ENCODE data around the gene COL28A1.

The COL28A1 gene

GRCh38 chr7:7351832-7352231 is 183.8 kb downstream of the COL28A1 start:
- no peak for DNase-seq (ENCODE audit: low read depth)
- no peak for TF ChIP-seq CTCF (conservative IDR thresholded peaks at IDR 0.05; ENCODE audit: low read length)
- no peak overlapping the region for H3K4me3 ChIP-seq (ENCODE audit: low read length)

- TF ChIP-seq CTCF (conservative IDR thresholded peaks at IDR 0.05; ENCODE audit: low read length), result no peak
- H3K4me3 ChIP-seq (ENCODE audit: low read length), result no peak overlapping the region
- DNase-seq (ENCODE audit: low read depth), result no peak
Observed at GRCh38 chr7:7351156-7351555, 184.5 kb downstream of the COL28A1 start.

GRCh38 chr7:7349156-7349555 is 186.5 kb downstream of the COL28A1 start:
- no peak for DNase-seq (ENCODE audit: low read depth)
- H3K4me3 ChIP-seq (ENCODE audit: low read length), result no peak overlapping the region
- no peak for TF ChIP-seq CTCF (conservative IDR thresholded peaks at IDR 0.05; ENCODE audit: low read length)

- no peak for TF ChIP-seq CTCF (conservative IDR thresholded peaks at IDR 0.05; ENCODE audit: low read length)
- H3K4me3 ChIP-seq (ENCODE audit: low read length), result no peak overlapping the region
- no peak for DNase-seq (ENCODE audit: low read depth)
Observed at GRCh38 chr7:7347045-7347444, 188.6 kb downstream of the COL28A1 start.

GRCh38 chr7:7344583-7344982 is 191.1 kb downstream of the COL28A1 start:
- no peak for TF ChIP-seq CTCF (conservative IDR thresholded peaks at IDR 0.05; ENCODE audit: low read length)
- DNase-seq (ENCODE audit: low read depth), result no peak
- H3K4me3 ChIP-seq (ENCODE audit: low read length), result no peak overlapping the region

- no peak for TF ChIP-seq CTCF (conservative IDR thresholded peaks at IDR 0.05; ENCODE audit: low read length)
- peak; percentile 18 for DNase-seq (ENCODE audit: low read depth)
- no peak overlapping the region for H3K4me3 ChIP-seq (ENCODE audit: low read length)
Observed at GRCh38 chr7:7335909-7336308, 199.8 kb downstream of the COL28A1 start.

- no peak for DNase-seq (ENCODE audit: low read depth)
- H3K4me3 ChIP-seq (ENCODE audit: low read length), result no peak overlapping the region
- no peak for TF ChIP-seq CTCF (conservative IDR thresholded peaks at IDR 0.05; ENCODE audit: low read length)
Observed at GRCh38 chr7:7335215-7335614, 200.5 kb downstream of the COL28A1 start.

All from AG10803 (cell line).